Body of pancreas (tissue), 4 donors: ENCODE data around the gene ZFAND3.

Experiments used
- CTCF ChIP-seq, 7 experiments: fragments of 450-650 bp in 4 of 7; fragments of 200-600 bp in 3 of 7; sonication (generic) in 3 of 7; IDR thresholded peaks; one replicate each; pipeline ENCODE4 v1.5.1; 2016 to 2019; ENCODE audit warnings: antibody characterized with exemption in 7 of 7
- POLR2A ChIP-seq, 3 donors: fragments of 450-650 bp; IDR thresholded peaks; one replicate each; pipeline ENCODE4 v1.6.1; 2016; ENCODE audit warnings: antibody characterized with exemption in 3 of 3, mild to moderate bottlenecking in 2 of 3

- TF ChIP-seq POLR2A (IDR thresholded peaks at IDR 0.05) (no peak), CTCF (IDR thresholded peaks at IDR 0.05) (no peak)
These were observed 258.0 kb downstream of the ZFAND3 start for GRCh38 chr6:38077488-38078030.
